Activated CD4-positive, alpha-beta T cell treated with anti-CD3 and anti-CD28 coated beads, Interleukin-10, Interleukin-2, amounts not matched to agents 100 ng/mL and 50 ng/mL, durations not matched to agents 16 hours and 8 hours (primary cell): ENCODE results near the gene LMBR1.
A peak's percentile ranks its signal among the peaks of the same experiment; 100 is the strongest.

ENCODE experiments used
- DNase-seq: peaks from one replicate; pipeline ENCODE4 v3.0.0-alpha.2; 2020

Gene LMBR1

GRCh38 chr7:156680281-156680680 is 212.7 kb downstream of the LMBR1 start:
- peak; percentile 8 for DNase-seq

- DNase-seq, result no peak
Measured at GRCh38 chr7:156677374-156678054, 215.5 kb downstream of the LMBR1 start.

GRCh38 chr7:156676263-156676662 is 216.7 kb downstream of the LMBR1 start:
- DNase-seq, result no peak

GRCh38 chr7:156675721-156676120 is 217.3 kb downstream of the LMBR1 start:
- DNase-seq, result no peak

- no peak for DNase-seq
Measured at GRCh38 chr7:156673902-156674301, 219.1 kb downstream of the LMBR1 start.

- DNase-seq, result no peak
Measured at GRCh38 chr7:156673454-156673853, 219.5 kb downstream of the LMBR1 start.

GRCh38 chr7:156669035-156669828 is 223.8 kb downstream of the LMBR1 start:
- DNase-seq, result no peak

- no peak for DNase-seq
Measured at GRCh38 chr7:156668130-156668741, 224.7 kb downstream of the LMBR1 start.

- no peak for DNase-seq
Measured at GRCh38 chr7:156667110-156667426, 225.9 kb downstream of the LMBR1 start.

GRCh38 chr7:156666368-156667109 is 226.4 kb downstream of the LMBR1 start:
- no peak for DNase-seq

GRCh38 chr7:156665101-156665500 is 227.9 kb downstream of the LMBR1 start:
- DNase-seq, result no peak

- no peak for DNase-seq
Measured at GRCh38 chr7:156662277-156662676, 230.7 kb downstream of the LMBR1 start.

- no peak for DNase-seq
Measured at GRCh38 chr7:156661637-156662036, 231.3 kb downstream of the LMBR1 start.

GRCh38 chr7:156659961-156660360 is 233.0 kb downstream of the LMBR1 start:
- no peak for DNase-seq

- DNase-seq, result no peak
Measured at GRCh38 chr7:156659203-156659602, 233.8 kb downstream of the LMBR1 start.

GRCh38 chr7:156657681-156658080 is 235.3 kb downstream of the LMBR1 start:
- no peak for DNase-seq

GRCh38 chr7:156656598-156656997 is 236.4 kb downstream of the LMBR1 start:
- no peak for DNase-seq

GRCh38 chr7:156655983-156656382 is 237.0 kb downstream of the LMBR1 start:
- no peak for DNase-seq

- DNase-seq, result no peak
Measured at GRCh38 chr7:156655251-156655650, 237.7 kb downstream of the LMBR1 start.

GRCh38 chr7:156654511-156655234 is 238.3 kb downstream of the LMBR1 start:
- DNase-seq, result no peak

GRCh38 chr7:156652886-156653568 is 240.0 kb downstream of the LMBR1 start:
- DNase-seq, result no peak

- no peak for DNase-seq
Measured at GRCh38 chr7:156651474-156651873, 241.5 kb downstream of the LMBR1 start.
